Vagina (tissue), 2 donors: ENCODE data around the gene EPHB6. TPM values are rescaled to one million over a fixed set of nuclear protein-coding genes. Genes with fewer than 3 reads are reported as not detected.

Source experiments
- DNase-seq, 2 donors: peaks; one replicate each; pipeline ENCODE4 v3.0.0-alpha.2; 2017; ENCODE audit errors: extremely low spot score in 2 of 2
- H3K27ac ChIP-seq: fragments of 200-600 bp; sonication (generic); one replicate; pipeline ENCODE4 v1.5.1; 2019
- H3K27me3 ChIP-seq: fragments of 200-600 bp; sonication (generic); one replicate; pipeline ENCODE4 v1.5.1; 2019
- H3K36me3 ChIP-seq, 2 donors: fragments of 200-600 bp; sonication (generic); one replicate each; pipeline ENCODE4 v1.5.1; 2017 to 2019
- H3K4me1 ChIP-seq: fragments of 200-600 bp; sonication (generic); one replicate; pipeline ENCODE4 v1.5.1; 2019
- H3K4me3 ChIP-seq, 2 donors: fragments of 200-600 bp; sonication (generic); 1 replicate in 1 of 2; 2 replicates in 1 of 2; pipeline ENCODE4 v1.5.1; 2016 to 2019
- H3K9me3 ChIP-seq: fragments of 200-600 bp; sonication (generic); one replicate; pipeline ENCODE4 v1.5.1; 2019
- POLR2A ChIP-seq, 2 donors: fragments of 450-650 bp; IDR thresholded peaks; one replicate each; pipeline ENCODE4 v1.6.1; 2017; ENCODE audit warnings: antibody characterized with exemption in 2 of 2, mild to moderate bottlenecking in 2 of 2, moderate library complexity in 2 of 2
- POLR2AphosphoS5 ChIP-seq, 2 donors: sonication (generic); formaldehyde crosslinking; IDR thresholded peaks; one replicate each; pipeline ENCODE4 v1.9.0; 2017; ENCODE audit warnings: antibody characterized with exemption in 2 of 2, mild to moderate bottlenecking in 2 of 2, low read depth in 1 of 2; ENCODE audit not compliant: insufficient read depth in 1 of 2
- intact Hi-C: fragments of 100-400 bp; cut with DNase I; formaldehyde crosslinking; loops from one replicate; pipeline ENCODE4 v1.15.1; 2023
- total RNA-seq: library from RNA; depleted of rRNA; stranded (reverse); fragments of >200 nt; gene quantifications from one replicate; pipeline ENCODE4 v1.2.3, GENCODE V29; 2016
- TF ChIP-seq, protein P1 (sequence below), 3 experiments: fragments of 450-650 bp in 2 of 3; fragments of 200-600 bp in 1 of 3; sonication (generic) in 1 of 3; IDR thresholded peaks; one replicate each; pipeline ENCODE4 v1.5.1; 2017 to 2019; ENCODE audit warnings: antibody characterized with exemption in 3 of 3, mild to moderate bottlenecking in 2 of 3, moderate library complexity in 2 of 3

Gene EPHB6
- 68.3 TPM for total RNA-seq

- H3K4me3 ChIP-seq = peak within 1 kb of the TSS; percentile 82 to 87
- H3K4me1 ChIP-seq = peaks cover 40% of the 10 kb centered on the region
- H3K36me3 ChIP-seq = no peaks in the 10 kb centered on the region
- intact Hi-C loops = loop anchor here (5.0 to 10.0 kb wide), 2 partner anchors 148 to 360 kb away; no protein-coding TSS in a partner anchor
- H3K9me3 ChIP-seq = no peaks in the 10 kb centered on the region
- DNase-seq = peak in 1 of 2 donors; percentile 88
- H3K27ac ChIP-seq = peak within 1 kb of the TSS; percentile 88
- H3K27me3 ChIP-seq = no peaks in the 10 kb centered on the region
- peak in 1 of 2 donors; percentile 11 for TF ChIP-seq POLR2A (IDR thresholded peaks at IDR 0.05)
- TF ChIP-seq, protein P1, sequence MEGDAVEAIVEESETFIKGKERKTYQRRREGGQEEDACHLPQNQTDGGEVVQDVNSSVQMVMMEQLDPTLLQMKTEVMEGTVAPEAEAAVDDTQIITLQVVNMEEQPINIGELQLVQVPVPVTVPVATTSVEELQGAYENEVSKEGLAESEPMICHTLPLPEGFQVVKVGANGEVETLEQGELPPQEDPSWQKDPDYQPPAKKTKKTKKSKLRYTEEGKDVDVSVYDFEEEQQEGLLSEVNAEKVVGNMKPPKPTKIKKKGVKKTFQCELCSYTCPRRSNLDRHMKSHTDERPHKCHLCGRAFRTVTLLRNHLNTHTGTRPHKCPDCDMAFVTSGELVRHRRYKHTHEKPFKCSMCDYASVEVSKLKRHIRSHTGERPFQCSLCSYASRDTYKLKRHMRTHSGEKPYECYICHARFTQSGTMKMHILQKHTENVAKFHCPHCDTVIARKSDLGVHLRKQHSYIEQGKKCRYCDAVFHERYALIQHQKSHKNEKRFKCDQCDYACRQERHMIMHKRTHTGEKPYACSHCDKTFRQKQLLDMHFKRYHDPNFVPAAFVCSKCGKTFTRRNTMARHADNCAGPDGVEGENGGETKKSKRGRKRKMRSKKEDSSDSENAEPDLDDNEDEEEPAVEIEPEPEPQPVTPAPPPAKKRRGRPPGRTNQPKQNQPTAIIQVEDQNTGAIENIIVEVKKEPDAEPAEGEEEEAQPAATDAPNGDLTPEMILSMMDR (IDR thresholded peaks at IDR 0.05) = no peak
Observed at GRCh38 chr7:142854372-142855113, at the start of gene EPHB6. Gene EPHB6 (plus strand): TSS chr7:142855076. CDS start chr7:142863228, 8,152 bp downstream.

DNA sequence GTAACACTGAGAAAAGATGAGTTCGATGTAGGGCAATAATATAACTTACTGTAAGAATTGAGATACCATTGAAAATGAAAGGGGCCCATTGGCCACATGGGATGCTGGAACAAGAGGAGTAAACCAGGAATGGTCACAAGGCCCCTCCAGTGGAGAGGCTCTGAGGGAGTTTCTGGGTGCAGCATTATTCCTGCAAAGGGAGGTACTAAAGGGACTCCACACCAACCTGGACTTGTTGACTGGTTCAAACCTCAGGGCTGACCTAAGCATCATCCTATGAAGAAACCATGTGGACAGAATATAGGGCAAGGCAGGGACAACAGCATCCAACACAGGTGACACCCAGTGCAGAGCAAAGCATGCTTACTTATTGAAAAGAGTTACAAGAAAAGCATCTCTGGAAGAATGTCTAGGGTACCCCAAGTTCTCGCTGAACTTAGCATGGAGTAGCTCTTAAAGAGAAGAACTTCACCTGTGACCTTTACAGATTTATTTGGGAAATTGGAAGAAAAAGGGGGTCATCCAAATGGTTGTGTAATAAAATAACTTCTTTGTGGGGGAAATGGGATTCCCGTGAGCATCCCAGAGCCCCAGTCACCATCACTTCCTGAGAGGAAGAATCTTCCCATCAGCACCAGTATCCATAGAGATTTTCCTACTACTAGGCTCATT, 49.4 kb upstream of the EPHB6 start:
- DNase-seq = no peak
- no peak overlapping the region for H3K27ac ChIP-seq
- no peaks in the 10 kb centered on the region for H3K4me1 ChIP-seq
- H3K27me3 ChIP-seq = no peaks in the 10 kb centered on the region
- intact Hi-C loops = no loop called here
- H3K9me3 ChIP-seq = no peaks in the 10 kb centered on the region
- H3K4me3 ChIP-seq = no peak overlapping the region
- no peaks in the 10 kb centered on the region for H3K36me3 ChIP-seq
- TF ChIP-seq, protein P1 (IDR thresholded peaks at IDR 0.05) = no peak
- TF ChIP-seq POLR2A (IDR thresholded peaks at IDR 0.05) (no peak), POLR2AphosphoS5 (IDR thresholded peaks at IDR 0.05; ENCODE audit: insufficient read depth in 1 of 2, low read depth in 1 of 2) (no peak)

DNA sequence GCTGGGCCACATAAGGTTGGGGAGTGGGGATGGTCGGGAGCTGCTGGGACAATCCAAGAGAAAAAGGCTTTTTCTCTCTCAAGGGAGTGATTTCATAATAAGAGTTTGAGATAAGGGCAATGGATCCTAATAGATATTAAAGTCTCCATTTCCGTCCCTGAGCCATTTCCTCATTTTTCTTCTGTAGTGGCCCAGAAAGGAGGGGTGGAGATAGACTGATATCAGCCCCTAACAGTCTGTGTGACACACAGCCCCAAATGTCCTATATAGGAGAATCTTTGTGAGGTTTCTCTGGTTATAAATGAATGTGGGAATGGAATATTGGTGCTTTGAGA, 48.9 kb upstream of the EPHB6 start:
- no peaks in the 10 kb centered on the region for H3K4me1 ChIP-seq
- H3K9me3 ChIP-seq = no peaks in the 10 kb centered on the region
- no peak for DNase-seq
- H3K27ac ChIP-seq = no peak overlapping the region
- no peak overlapping the region for H3K4me3 ChIP-seq
- intact Hi-C loops = no loop called here
- no peaks in the 10 kb centered on the region for H3K36me3 ChIP-seq
- H3K27me3 ChIP-seq = no peaks in the 10 kb centered on the region
- TF ChIP-seq, protein P1 (IDR thresholded peaks at IDR 0.05) = no peak
- TF ChIP-seq POLR2AphosphoS5 (IDR thresholded peaks at IDR 0.05; ENCODE audit: insufficient read depth in 1 of 2, low read depth in 1 of 2) (no peak), POLR2A (IDR thresholded peaks at IDR 0.05) (no peak)

- intact Hi-C loops = no loop called here
- H3K27ac ChIP-seq = no peak overlapping the region
- H3K4me3 ChIP-seq = no peak overlapping the region
- H3K36me3 ChIP-seq = no peaks in the 10 kb centered on the region
- TF ChIP-seq POLR2AphosphoS5 (IDR thresholded peaks at IDR 0.05; ENCODE audit: insufficient read depth in 1 of 2, low read depth in 1 of 2) (no peak), POLR2A (IDR thresholded peaks at IDR 0.05) (no peak)
- TF ChIP-seq, protein P1 (IDR thresholded peaks at IDR 0.05) = no peak
- H3K4me1 ChIP-seq = no peaks in the 10 kb centered on the region
- no peaks in the 10 kb centered on the region for H3K9me3 ChIP-seq
- DNase-seq = no peak
- no peaks in the 10 kb centered on the region for H3K27me3 ChIP-seq
Observed at GRCh38 chr7:142806957-142807356, 47.9 kb upstream of the EPHB6 start.
